Activated effector memory CD4-positive, alpha-beta T cell treated with anti-CD3 and anti-CD28 coated beads, Interleukin-2, amount 50 U/mL, for 16 hours (primary cell): ENCODE data around the gene SLC4A2.
"Not testable (repeated sequence)": the region's sequence is repeated elsewhere in the genome, so short reads cannot be mapped to it uniquely, and the experiment has no call there.

Experiments used
- DNase-seq: peaks from one replicate; pipeline ENCODE4 v3.0.0-alpha.2; 2020

The SLC4A2 gene

DNA sequence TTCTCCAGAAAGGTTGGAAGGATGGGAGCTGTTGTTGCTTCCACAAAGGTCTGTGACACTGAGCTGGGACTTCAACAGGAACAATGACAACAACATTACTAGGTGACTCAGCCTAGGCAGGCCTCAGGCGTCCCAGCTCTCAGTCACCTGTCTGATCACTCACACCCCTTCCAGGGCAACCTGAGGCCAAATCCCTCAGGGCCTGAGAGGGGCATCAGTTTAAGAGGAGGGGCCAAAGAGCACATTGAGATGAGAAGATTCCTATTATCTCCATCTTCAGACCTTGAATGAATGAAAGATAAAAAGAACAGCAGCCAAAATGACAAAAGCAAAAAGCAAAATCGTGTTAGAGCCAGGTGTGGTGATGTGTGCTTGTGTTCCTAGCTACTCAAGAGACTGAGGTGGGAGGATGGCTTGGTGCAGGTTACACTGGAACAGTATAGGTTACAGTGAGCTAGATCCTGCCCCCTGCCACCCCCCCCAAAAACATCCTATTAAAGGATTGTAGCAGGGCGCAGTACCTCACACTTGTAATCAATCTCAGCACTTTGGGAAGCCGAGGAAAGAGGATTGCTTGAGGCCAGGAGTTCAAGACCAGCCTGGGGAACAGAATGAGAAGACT is 34.8 kb upstream of the SLC4A2 start, which contains the start of gene ATG9B:
Gene ATG9B (minus strand): TSS at position 60 of the 622 bp plus-strand sequence. CDS start 71 bp downstream, outside the sequence.
- DNase-seq = no peak

DNA sequence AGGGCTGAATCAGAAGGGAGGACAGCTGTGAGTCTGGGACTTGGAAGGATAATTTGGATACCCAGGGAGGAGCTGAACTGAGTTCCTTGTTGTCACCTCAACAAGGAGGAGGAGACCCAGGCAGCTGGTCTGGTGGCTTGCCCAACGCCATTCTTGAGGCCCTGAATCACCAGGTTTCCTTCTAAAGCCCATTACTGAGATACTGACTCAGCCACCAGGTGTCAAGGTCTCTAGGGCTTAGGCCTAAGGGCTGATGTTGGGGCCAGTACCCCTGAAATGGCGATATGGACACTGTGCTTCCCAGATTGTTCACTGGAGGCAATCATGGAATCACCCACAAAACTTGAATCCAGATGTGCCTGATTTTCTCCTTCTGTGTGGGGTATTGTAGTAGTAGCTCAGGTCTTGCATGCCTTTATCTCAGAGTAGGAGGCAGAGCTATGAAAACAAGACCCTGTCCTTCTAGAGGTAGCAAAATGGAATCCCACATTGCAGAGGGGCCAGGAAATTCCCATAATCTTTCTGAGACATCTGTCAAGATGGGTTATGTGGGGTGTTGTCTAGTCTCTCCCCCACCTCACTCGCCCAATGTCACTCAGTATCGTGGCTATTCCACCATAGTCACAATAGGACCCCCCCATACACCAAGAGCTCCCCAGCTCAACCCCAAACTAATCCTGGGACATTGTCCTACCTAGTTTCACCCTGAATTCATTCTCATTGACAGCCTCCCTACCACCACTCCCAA is 33.3 kb upstream of the SLC4A2 start:
- no peak for DNase-seq

DNA sequence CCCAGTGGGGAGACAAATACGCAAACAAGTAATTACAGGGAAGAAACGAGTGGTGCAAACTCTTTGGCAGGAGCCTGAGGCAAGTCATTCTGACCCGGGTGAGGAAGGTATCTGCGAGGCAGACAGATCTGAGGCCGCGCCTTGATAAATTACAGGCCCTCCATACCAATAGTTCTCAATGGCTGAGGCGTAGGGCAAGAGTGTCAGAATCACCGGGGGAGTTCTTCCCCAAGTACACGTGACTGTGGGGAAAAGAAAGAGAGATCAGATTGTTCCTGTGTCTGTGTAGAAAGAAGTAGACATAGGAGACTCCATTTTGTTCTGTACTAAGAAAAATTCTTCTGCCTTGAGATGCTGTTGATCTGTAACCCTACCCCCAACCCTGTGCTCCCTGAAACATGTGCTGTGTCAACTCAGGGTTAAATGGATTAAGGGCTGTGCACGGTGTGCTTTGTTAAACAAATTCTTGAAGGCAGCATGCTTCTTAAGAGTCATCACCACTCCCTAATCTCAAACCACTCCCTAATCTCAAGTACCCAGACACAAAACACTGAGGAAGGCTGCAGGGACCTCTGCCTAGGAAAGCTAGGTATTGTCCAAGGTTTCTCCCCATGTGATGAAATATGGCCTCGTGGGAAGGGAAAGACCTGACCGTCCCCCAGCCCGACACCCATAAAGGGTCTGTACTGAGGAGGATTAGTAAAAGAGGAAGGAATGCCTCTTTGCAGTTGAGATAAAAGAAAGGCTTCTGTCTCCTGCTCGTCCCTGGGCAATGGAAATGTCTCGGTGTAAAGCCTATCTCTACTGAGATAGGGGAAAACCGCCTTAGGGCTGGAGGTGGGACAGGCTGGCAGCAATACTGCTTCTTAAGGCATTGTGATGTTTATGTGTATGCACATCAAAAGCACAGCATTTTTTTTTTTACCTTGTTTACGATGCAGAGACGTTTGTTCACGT is 32.3 kb upstream of the SLC4A2 start:
- DNase-seq = not testable (repeated sequence)

DNA sequence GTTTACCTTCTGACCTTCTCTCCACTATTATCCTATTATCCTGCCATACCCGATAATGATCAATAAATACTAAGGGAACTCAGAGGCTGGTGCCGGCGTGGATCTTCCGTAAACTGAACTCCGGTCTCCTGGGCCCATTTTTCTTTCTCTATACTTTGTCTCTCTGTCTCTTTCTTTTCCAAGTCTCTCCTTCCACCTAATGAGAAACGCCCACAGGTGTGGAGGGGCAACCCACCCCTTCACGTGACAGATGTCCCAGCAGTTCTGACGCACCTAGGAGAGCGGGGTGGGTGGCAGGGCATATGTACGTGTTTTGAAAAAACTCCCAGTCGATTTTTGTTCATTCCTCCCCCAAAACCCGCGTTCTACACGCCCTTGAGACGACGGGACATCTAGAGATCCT is 31.7 kb upstream of the SLC4A2 start:
- not testable (repeated sequence) for DNase-seq

DNA sequence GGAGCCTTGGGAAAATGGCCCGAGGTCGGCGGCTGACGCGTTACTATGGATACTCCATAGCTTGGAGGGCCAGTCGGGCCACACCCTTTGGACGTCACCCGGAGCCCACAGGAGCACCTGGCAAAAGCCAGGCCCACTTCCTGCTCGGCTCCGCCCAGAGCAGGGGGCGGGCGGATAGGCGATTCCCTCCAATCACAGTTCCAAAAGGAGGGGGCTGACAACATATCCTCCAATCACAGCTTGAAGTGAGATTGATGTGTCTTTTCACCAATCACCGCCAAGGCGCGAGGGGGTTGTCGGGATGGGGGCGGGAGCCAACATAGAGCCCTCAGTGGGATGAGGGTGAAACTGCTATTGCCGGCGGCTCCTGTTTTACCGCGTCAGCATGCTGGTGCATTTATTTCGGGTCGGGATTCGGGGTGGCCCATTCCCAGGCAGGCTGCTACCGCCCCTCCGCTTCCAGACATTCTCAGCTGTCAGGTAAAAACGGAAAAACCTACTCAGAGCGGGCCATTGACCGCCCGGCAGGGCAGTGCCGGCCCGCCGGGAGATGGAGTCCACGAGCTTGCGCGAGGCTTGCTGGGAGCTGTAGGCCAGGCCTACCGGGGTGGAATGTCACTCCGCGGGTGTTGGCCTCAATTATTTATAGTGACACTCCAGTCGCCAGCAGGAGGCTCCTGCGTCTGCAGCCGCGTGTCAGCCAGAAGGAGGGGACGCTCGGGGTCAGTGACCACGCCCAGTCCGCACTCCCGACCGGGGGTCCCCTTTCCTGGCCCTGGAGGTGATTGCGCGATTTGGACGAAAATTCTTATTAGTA is 31.1 kb upstream of the SLC4A2 start, which contains the start of gene ABCB8:
Gene ABCB8 (plus strand): TSS at position 320 of the 817 bp plus-strand sequence. CDS start 66 bp downstream, at position 386.
- DNase-seq = peak; percentile 98

DNA sequence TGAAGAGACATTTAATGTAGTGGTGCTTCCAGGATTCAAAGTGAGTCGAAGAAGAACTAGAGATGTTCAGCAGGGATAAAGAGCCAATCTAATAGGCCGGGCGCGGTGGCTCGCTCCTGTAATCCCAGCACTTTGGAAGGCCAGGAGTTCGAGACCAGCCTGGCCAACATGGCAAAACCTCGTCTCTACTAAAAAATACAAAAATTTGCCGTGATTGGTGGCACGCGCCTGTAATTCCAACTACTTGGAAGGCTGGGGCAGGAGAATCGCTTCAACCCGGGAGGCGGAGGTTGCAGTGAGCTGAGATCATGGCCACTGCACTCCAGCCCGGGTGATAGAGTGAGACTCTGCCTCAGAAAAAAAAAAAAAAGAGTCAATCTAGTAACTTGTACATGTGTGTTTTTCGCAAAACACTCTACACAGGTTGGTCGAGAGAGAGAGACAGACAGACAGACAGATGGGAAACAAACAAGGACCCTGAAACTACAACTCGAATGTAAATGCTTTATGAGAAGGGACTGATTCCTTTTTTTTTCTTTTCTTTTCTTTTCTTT is 30.4 kb upstream of the SLC4A2 start:
- no peak for DNase-seq

DNA sequence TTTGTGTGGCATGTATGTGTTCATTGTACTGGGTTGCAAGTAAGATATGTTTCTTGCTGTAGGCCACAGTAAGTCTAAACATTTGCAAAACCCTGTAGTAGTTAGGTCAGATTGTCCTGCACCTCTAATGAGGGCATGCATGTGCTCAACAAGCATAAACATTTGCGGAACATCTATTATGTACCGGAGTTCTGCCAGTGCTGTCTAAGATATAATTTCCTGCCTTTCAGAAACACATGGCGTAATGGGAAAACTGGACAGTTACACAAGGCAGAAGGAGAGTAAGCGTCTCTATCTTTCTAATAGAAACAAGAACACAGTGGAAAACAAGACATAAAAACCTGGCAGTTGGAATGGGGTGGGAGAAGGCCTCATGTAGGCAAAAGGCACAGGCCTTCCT is 28.4 kb upstream of the SLC4A2 start:
- no peak for DNase-seq

DNA sequence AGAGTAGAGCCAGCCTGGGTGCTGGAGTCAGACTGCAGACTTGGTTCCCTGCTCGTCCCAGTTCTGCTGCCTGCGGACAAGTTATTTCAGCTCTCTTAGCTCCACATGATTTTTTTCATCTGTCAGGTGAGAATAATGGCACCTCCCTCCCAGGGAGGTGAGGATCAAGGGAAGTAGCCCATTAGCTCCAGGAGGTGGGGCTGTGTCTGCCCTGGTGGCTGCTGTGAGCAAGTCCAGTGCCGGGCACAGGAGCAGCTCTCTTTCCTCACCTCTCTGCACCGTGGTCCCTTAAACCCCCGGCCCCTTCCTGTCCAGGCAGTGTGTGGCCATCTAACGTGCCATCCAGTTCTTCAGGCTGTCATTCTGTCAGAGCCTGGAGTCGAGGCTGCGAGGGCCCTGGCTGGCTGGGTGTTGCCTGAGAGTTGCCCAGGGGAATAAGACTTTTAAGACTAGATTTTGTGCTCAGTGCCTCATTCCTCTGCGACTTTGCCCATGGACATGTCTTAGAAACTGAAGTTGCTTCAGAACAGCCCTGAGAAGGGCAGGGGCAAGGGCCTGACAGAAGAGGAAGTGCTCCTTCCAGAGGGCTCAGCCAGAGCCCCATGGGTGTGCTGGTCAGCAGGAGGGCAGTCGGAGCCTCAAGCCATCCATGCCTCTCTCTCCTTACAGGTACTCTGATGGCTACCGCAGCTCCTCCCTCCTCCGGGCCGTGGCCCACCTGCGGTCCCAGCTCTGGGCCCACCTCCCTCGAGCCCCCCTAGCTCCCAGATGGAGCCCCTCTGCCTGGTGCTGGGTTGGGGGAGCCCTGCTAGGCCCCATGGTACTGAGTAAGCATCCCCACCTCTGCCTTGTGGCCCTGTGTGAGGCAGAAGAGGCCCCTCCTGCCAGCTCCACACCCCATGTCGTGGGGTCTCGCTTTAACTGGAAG is 26.2 kb upstream of the SLC4A2 start:
- DNase-seq = no peak

DNA sequence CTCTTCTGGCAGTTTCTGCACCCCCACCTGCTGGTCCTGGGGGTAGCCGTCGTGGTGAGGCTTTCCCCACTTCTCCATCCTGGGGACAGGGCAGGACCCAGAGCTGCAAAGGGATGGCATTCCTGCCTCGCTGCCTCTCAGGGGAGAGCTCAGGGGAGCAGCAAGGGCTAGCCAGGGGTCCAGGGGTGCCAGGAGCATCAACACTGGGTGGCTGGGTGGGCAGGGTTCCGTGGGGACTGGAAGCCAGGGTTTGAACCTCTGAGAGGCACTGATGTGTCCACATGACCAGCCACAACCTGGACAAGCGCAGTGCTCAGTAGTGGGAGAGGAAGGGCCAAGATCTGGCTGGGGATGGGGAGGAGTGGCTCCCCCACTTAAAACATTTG is 25.5 kb upstream of the SLC4A2 start:
- no peak for DNase-seq

DNA sequence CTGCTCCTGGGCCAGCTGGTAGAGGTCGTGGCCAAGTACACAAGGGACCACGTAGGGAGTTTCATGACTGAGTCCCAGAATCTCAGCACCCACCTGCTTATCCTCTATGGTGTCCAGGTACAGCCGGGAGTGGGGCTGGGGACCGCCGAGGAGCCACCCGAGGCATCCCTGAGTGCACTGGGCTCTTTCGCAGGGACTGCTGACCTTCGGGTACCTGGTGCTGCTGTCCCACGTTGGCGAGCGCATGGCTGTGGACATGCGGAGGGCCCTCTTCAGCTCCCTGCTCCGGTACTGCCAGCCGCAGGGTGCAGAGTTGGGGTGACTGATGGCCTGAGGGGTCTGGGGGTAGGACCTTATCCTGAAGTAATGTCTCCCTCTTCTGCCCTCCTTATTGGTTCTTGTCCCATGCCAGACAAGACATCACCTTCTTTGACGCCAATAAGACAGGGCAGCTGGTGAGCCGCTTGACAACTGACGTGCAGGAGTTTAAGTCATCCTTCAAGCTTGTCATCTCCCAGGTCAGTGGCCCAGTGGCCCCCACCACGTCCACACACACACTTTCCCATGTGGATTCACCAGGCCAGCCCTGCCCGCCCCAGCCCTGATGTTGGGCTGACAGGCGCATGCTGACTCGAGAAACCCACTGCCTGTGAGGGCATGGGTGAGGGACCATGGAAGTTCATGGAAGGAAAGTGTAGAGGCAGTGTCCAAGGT is 24.9 kb upstream of the SLC4A2 start:
- no peak for DNase-seq

DNA sequence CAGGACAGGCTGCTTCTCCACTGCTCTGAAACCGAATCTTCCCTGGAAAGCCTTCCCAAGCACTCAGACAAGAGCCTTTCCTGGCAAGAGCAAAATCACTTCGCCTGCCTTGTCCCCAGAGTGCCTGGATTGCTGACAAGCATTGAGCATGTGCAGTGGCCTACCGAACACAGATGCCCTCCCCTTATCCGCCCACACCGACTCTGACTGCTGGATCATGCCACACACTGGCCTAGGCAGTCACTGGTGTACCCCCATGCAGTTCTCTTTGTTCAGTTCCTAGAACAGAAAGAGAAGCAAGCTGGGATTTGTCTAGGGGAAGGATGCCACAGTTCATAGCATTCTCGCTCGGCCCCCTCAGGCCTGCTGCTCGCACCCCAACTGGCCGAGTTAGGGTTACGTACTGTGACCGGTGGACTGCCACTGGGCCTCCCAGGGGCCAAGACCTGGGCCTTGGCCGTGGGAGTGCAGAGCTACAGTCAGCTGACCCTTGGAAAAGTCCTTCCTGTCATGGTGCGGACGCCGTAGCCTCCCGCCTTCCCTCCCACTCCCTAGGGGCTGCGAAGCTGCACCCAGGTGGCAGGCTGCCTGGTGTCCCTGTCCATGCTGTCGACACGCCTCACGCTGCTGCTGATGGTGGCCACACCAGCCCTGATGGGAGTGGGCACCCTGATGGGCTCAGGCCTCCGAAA is 24.2 kb upstream of the SLC4A2 start:
- DNase-seq = no peak

DNA sequence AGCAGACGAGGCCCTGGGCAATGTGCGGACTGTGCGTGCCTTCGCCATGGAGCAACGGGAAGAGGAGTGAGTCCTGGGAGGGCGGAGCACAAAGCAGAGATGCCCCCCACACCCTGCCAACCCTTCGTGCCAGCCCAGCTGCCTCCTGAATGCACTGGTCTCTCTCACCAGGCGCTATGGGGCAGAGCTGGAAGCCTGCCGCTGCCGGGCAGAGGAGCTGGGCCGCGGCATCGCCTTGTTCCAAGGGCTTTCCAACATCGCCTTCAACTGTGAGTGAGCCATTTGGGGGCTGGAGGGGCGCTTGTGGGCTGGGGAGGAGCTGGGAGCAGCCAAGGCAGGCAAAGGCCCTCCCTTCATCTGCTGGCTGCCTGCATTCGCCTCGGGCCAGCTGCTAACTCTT is 23.5 kb upstream of the SLC4A2 start:
- no peak for DNase-seq

DNA sequence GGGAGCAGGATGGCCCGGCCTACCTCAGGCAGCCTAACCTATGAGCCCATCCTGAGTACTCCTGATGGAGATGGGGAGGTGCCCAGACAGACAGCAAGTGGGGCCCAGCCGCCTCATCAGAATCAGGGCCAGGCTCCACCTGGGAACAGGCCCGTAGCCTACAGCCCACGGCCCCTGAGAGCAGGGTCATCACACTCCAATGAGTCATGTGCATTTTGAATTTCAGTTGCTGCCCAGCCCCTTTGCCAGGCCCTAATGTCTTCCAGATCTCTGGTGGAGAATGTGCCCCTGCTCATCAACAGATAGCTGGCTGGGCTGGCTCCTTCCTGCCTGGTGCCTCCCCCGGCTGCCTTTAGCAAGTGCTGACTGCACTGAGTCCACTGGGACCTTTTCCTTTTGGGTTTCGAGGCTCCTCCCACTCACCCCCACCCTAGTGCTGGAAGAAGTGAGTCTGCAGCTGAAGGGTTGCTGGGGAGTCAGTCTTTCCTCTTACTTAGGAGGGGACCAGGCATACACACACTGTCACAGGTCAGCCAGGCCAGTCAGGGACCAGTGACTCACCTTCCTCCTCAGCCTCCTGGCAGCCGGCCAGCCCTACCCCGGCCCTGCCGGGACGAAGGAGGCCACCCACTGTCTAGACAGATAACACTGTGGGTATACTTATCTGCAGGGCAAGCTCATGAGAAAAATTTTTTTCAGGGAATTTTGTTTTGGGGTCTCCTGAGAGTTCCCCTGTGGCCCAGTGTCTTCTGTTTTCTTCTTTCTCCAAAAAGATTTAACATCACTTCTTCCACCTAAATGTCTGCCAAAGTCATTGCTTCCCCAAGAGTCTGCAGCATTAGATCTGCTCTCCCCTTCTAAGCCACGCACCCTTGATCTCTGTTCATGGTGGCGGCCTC is 20.2 kb upstream of the SLC4A2 start:
- peak; percentile 90 for DNase-seq

DNA sequence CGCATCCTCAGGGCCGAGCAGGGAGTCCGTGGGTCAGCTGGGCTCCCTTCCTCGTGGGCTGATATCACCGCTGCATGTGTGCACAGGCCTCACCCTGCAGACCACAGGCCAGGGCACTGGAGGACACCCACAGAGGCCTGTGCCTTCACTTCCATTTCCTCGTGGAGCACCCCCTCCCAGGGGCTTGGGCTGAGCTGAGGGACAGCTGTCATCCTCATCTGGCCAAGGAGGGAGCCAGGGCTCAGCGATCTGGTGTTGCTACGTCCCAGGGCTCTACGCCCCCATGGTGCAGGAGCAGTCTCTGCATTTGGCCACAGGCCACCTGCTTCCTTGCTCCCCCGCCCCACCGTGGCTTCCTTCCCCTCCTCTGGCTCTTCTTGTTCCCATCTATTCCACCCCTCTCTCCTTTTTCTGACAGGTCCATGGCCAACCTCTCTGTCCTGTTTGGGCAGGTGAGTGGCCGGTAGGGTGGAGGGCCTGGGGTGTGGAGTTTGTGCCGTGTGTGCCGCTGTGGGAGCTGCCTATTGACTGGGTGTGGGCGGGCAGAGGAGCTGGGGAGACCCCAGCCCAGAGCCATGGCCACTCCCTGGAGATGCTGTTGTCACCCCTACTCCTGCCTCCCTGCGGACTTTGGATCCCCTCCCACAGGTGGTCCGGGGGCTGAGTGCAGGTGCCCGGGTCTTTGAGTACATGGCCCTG is 19.4 kb upstream of the SLC4A2 start:
- DNase-seq = no peak

DNA sequence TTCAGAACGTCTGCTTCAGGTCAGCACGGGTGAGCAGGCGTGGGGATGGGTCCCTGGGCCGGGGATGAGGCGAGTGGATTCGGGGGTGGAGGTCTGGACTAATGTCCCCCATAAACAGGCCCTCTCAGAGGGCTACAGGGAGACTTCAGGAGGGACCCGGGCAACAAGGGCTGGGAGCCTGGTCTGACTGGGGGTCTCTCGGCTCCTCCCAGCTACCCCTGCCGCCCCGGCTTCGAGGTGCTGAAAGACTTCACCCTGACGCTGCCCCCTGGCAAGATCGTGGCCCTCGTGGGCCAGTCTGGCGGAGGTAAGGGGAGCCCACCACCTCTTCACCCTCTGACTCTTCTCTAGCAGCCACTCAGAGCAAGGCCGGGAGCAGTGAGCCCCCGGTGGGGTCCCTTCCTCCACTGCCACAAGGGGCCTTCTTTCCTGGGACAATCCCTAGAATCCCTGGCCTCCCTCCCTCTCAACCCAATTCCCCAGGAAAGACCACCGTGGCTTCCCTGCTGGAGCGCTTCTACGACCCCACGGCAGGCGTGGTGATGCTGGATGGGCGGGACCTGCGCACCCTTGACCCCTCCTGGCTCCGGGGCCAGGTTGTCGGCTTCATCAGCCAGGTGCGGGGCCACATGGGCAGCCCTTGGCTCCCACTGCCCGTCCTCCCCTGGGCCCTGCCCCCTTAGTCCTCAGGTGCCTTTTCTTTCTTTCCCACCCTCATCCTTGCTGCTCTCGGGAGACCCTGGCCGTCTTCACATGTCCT is 18.6 kb upstream of the SLC4A2 start:
- DNase-seq = no peak

DNA sequence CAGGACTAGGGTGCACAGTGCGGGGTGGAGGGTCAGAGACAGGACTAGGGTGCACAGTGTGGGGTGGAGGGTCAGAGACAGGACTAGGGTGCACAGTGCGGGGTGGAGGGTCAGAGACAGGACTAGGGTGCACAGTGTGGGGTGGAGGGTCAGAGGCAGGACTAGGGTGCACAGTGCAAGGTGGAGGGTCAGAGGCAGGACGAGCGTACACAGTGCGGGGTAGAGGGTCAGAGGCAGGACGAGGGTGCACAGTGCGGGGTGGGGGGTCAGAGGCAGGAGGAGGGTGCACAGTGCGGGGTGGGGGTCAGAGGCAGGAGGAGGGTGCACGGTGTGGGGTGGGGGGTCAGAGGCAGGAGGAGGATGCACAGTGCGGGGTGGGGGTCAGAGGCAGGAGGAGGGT is 15.9 kb upstream of the SLC4A2 start:
- DNase-seq = not testable (repeated sequence)

DNA sequence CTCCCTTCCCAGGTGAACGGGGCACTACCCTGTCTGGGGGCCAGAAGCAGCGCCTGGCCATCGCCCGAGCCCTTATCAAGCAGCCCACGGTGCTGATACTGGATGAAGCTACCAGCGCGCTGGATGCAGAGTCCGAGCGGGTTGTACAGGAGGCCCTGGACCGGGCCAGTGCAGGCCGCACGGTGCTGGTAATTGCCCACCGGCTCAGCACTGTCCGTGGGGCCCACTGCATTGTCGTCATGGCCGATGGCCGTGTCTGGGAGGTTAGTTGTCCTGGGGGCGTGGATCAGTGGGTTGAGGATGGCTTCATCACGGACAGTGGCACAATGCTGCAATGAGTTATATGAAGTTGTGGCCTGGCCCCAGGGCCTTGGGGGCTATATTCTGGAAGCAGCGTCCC is 15.4 kb upstream of the SLC4A2 start:
- DNase-seq = no peak
